ENCODE results near the gene INPP1.

The INPP1 gene

DNA sequence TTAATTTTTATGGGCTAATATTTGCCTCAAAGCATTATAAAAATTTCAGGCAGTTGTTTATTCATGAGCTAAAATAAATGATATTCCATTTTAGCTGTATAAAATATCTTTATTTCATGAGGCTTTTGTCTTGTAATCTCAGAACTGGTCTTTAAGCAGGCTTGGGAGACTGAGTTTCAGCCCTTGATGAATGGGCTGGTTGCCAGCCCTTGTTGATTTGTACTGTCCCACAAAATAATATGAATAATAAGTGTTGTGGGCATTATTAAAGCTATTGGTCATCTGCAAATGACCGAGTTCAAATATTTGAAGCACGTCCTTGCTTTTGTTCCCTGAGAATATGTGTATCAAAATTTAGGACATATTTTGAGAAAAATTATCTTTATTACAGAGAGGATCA is 18.2 kb downstream of the INPP1 start:
- no peak for DNase-seq (ENCODE audit: low read depth)

DNA sequence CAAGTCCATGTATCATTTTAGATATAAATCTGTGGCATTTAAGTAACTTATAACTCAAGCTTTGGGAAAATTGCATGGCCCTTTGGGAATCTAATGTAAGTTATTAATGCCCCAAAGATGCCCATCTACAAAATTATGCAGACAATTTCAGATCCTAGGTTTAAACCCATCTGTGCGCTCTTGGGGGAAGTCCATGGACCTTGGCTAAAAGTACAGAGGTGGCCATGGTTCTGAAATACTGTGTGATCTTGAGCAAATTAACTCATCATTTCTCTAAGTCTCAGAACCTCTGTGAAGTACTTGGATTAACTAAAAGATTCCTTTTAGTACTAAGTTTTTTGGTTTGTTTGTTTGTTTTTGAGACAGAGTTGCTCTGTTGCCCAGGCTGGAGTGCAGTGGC is 19.5 kb downstream of the INPP1 start:
- no peak for DNase-seq (ENCODE audit: low read depth)

DNA sequence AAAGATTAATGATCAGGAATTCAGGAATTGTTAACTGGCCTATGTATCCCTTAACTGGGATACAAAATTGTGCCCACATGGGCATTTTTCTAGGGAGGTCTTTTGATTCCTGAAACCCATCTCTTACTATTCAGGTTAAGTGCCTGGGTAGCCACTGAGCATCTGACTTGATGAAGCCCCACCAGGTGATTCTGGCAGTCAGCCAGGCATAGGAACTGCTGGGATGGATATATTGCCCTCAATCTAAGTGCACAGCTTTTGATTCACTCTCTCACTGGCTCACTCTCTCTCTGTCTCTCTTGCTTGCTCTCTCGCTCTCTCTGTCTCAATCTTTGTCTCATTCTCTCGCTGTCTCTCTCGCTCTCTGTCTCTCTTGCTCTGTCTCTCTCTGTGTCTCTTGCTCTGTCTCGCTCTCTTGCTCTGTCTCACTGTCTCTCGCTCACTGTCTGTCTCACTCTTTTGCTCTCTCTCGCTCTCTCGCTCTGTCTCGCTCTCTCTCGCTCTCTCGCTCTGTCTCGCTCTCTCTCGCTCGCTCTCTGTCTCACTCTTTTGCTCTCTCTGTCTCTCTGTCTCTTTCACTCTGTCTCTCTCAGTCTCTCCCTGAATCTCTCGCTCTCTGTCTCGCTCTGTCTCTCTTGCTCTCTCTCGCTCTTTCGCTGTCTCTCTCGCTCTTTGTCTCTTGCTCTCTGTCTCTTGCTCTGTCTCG is 22.3 kb downstream of the INPP1 start:
- DNase-seq (ENCODE audit: low read depth), result no peak

DNA sequence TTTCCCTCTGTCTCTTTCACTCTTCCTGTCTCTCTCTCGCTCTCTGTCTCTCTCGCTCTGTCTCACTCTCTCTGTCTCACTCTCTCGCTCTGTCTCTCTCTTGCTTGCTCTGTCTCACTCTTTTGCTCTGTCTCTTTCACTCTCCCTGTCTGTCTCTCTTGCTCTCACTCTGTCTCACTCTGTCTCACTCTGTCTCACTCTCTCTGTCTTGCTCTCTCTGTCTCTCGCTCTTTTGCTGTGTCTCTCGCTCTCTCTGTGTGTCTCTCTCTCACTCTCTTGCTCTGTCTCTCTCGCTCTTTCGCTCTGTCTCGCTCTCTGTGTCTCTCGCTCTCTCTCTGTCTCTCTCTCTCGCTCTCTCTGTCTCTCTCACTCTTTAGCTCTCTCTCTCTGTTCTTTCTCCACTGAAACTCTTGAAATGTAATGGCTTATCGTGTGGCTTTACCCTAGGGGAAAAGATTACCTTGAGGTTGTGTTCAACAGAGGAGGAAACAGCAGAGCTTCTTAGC is 22.9 kb downstream of the INPP1 start:
- DNase-seq (ENCODE audit: low read depth), result no peak

DNA sequence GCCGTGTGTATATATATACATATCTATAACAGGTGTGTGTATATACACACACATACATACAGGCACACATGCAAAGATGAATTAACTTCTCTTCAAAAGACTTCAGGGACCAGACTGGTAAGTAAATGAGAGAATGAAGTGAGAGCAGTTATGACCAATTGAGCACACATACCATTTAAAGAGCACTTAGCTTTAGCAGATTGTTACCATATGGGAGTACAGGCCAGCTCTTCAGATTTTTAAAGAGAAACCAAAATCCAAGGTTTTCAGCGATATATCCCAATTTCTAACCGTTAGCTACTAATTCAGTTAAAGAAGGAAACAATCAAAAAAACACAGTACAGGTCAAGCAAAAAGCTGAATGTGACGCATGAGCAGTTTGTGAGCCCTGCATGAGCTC is 23.7 kb downstream of the INPP1 start:
- no peak for DNase-seq (ENCODE audit: low read depth)

DNA sequence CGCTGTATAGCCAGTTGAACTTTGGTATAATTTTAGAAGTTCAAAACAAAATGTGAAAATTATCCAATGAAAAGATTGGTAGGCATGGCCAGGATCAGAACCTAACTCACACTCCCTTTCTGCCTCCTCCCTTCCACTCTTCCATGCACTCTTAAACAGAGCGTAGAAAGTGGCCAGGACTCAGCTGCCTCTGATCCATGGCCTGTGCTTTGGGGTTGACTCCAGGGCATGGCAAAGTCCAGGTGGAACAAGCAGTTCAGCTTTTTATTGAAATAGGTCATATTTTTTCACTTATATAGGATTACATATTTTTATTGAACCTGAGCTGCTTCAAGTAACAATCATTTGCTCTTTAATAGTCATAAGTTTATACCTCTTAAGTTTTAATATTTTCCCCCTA is 26.2 kb downstream of the INPP1 start:
- no peak for DNase-seq (ENCODE audit: low read depth)

DNA sequence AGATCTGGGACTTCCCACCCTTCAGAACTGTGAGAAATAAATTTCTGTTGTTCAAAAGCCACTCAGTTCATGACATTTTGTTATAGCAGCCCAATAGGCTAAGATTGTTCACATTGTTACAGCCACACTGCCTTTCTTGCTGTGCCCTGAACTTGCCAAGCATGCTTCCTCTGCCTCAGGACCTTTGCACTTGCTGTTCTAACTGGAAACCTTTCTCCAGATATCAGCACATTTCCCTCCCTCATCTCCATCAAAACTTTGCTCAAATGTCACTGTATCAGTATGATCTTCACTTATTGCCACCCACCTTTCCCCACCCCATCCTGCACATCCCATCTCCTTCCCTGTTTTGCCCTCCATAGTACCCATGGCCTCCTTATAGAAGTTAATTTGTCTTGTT is 32.7 kb downstream of the INPP1 start:
- DNase-seq (ENCODE audit: low read depth), result no peak

DNA sequence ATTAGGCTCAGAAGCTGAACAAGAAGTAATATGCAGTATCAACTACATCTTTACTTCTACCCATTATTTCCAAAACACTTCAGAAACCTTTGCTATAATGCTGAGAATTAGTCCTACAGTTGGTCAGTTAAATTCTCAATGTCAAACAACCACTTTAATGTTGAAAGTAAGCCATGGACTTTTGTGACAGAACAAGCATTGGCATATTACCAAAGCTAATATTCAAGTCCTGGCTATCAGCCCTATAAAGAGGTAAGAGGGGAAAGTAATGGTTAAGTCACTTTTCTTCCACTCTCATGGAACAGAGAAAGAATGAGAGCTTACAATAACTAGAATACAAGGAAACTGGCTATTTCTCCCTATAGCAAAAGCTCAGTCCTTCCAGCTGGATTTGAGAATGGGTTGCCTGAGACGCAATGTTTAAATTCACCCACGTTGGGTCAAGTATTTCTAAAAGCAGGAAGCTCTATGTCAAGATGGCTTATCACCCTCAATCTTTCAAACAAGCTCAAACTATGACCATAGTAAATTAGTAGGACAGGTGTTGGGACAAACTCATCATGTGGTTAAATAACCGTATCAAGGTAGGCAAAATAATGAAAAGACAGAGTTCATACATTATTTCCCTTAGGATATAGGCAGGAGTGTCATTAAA is 33.3 kb downstream of the INPP1 start:
- no peak for DNase-seq (ENCODE audit: low read depth)

DNA sequence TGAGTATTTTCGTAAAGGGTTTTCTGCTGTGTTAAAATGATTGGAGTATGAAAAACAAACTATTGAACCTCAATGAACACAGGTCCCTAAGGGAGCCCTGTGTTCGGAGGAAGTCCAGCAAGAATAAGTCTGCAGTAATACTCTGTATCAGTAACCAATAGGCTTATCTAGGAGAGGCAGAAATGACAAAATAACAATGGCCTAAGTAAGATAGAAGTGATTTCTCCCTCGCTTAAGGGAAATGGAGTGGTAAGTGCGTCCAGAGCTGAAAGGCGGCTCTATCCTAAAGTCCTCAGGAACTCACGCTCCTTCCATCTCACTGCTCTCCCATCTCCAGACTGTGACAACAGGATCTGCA is 35.5 kb downstream of the INPP1 start:
- no peak for DNase-seq (ENCODE audit: low read depth)

DNA sequence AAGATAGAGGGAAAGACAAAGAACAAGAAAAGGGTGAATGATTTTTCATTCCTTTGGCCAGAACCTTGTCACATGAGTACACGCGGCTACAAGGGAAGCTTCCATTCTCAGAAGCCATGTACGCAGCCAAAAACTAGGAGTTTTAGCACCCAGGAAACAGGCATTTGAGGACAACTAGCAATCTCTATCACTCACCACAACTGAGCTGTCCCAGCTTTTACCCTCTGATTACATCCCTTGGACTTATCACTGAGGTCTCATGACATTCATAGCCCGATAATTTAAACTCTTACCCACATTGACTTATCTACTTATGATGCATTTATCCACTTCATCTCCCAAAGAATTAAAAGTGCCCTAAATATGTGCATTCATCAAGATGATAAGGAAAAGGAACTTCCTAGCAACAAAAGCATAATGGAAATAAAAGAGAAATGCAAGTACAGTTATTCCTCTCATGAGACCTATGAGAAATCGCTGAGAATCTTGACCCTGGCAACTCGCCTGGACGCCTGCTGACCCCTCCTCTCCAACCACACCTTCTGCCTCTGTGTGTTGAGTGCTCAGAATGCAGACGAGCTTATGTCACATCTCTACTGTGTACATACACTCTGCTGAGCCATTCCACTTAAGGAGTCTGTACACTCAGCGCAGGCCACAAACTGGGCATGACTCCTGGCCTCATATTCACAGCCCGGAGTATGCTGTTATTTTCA is 36.0 kb downstream of the INPP1 start:
- DNase-seq (ENCODE audit: low read depth), result peak; percentile 59

DNA sequence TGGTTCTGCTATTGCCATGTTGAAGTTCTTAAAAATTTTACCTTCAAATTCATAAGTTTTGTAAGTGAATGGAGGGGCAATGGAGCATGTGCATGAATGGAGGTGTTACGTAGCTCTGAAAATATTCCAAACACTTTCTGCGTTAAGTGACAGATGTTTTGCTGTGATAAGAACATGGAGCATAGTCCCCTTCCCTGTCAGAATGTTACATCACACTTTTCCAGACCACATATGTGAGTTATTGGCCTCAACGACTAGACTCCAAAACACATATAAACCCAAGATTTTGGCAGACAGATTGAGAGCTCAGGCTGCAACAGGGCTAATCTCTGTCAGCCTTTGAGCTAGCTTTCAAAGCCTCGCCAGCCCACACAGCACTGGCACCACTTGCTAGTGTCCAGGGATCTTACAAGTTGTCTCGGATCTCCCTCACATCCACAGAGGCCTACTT is 37.6 kb downstream of the INPP1 start:
- no peak for DNase-seq (ENCODE audit: low read depth)

DNA sequence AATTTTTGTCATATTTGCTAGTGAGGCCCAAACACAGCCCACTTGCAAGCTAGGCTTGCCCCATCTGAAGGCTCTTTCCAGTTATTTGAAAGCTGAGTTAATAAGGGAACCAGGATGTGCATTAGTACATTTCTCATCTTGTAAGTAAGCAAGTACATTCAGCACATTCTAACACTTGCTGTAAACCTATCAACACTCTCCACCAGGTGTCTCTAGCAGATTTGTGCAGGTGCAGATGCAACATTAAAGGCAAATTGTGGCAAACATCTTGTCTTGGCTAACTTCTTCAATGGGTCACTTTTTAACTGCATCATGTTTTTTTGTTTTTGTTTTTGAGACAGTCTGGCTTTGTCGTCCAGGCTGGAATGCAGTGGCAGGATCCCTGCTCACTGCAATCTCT is 39.5 kb downstream of the INPP1 start:
- DNase-seq (ENCODE audit: low read depth), result no peak

DNA sequence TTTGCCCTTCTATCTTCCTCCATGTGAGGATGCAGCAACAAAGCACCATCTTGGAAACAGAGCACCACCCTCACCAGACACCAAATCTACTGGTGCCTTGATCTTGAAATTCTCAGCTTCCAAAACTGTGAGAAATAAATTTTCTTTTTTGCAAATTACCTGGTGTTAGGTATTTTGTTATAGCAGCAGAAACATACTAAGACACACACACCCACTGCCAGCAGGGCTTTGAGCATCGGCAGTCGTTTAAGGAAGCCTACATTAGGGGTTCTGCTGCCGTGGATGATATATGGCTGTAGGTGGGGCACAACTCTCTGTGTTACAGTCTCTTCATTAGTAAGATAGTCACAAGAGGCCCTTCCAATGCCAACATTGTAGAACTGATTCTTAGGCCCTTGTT is 44.0 kb downstream of the INPP1 start:
- no peak for DNase-seq (ENCODE audit: low read depth)

DNA sequence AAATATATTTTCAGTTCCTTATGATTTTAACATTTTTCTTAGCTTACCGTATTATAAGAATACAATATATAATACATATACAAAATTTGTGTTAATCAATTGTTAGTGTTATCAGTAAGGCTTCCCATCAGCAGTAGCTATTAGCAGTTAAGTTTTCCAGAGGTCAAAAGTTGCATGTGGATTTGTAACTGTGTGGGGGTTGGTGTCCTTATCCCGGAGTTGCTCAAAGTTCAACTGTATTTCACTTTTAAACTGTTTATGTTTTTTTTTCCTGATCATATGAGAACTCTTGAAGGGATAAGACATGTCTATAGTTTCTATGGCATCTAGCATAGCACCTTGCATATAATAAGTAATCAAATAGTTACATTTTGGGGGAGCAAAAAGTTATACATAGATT is 52.9 kb downstream of the INPP1 start:
- DNase-seq (ENCODE audit: low read depth), result no peak

DNA sequence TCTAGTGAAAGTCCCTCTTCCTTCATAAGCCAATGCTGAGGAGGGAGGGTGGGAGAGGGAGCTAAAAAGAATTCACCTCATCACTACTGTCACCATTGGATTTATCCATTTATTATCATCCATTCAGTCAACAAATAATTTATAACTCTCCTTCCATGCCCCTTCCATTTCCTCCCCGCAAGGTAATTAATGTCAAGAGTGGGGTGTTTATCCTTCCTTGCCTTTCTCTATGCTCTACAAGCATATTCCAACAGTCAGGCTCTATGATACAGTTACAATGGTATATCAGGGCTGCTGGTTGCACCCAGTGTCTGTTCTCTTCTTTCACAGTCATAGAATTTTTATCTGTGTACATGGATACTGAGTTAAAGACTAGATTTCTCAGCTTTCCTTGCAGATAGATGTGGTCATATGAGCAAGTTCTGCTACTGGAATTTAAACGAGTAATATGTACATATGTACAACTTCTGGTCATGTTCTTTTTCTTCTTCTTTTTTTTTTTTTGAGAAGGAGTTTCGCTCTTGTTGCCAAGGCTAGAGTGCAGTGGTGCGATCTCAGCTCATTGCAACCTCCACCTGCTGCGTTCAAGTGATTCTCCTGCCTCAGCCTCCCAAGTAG is 59.7 kb downstream of the INPP1 start:
- no peak for DNase-seq (ENCODE audit: low read depth)

DNA sequence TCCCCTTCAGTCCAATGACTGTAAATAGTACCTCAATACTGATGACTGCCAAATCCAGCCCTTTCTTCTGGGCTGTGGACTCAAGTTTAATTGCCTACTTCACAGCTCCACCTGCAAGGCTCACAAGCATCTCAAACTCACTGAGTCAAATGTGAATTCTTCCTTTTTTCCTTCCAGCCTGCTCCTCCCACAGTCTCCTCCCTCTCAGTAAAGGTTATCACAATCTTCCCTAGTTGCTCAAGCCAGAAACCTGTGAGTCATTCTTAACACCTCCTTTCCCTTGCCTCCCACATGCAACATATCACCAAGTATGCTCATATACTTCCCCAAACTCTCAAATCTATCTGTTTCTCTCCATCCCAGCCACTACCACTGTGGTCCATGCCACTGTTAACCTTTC is 61.1 kb downstream of the INPP1 start:
- DNase-seq (ENCODE audit: low read depth), result no peak

DNA sequence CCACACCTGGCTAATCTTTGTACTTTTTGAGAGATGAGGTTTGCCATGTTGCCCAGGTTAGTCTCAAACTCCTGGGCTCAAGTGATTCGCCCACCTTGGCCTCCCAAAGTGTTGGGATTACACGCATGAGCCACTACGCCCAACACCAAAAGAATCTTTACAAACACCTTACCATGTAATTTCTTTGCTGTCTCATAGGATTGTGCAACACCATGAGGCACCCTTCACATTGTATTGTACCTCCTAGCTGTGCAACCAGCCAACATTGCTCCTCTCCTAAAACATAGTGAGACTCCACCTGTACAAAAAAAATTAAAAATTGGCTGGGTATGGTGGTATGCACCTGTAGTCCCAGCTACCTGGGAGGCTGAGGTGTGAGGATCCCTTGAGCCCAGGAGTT is 61.7 kb downstream of the INPP1 start:
- DNase-seq (ENCODE audit: low read depth), result no peak

DNA sequence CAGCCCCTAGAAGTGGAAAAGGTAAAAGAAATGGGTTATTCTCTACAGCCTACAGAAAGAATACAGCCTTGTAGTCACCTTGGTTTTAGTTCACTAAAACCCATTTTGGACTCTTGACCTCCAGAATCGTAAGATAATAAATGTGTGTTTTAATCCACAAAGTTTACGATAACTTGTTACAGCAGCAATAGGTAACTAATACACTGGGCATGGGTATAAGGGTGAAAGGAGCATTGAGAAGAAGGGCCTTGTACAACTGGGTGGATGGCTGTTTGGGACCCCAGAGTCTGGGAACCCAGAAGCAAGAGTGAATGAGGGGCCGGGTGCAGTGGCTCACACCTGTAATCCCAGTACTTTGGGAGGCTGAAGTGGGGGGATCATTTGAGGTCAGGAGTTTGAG is 62.6 kb downstream of the INPP1 start:
- no peak for DNase-seq (ENCODE audit: low read depth)

DNA sequence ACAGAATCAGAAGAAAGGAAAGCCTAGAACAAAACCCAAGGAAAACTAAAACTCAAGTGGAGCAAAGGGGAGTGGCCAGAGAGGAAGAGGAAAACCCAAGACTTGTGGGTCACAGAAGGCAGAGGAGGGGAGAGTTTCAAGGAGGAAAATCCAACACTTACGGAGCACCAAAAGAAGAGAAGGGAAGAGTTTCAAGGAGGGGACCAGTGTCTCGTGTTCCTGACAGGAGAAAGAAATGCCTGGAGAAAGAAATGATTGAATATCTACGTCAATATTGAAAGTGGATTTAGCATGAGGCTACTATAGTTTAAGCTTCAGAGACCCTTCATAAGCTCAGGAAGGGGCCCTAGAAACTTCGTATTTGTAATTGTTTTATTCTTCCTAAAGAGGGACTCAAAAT is 63.4 kb downstream of the INPP1 start:
- DNase-seq (ENCODE audit: low read depth), result no peak

DNA sequence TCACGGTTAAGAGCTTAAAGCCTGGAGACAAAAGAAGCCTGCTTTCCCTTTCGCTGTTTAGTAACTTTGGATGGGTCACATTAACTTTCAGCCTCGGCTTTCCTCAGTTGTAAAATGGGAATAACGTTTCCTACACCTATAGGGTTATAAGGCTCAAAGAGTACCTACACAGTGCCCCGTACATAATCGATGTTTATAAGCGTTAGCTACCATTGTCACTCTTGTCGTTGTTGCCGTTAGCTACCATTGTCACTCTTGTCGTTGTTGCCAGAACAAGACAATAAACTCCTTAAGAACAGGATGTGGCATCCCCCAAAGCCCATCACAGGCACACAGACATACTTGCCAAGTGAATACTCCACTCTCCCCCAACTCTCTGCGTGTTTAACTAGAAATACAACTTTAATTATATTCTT is 63.9 kb downstream of the INPP1 start:
- no peak for DNase-seq (ENCODE audit: low read depth)

DNA sequence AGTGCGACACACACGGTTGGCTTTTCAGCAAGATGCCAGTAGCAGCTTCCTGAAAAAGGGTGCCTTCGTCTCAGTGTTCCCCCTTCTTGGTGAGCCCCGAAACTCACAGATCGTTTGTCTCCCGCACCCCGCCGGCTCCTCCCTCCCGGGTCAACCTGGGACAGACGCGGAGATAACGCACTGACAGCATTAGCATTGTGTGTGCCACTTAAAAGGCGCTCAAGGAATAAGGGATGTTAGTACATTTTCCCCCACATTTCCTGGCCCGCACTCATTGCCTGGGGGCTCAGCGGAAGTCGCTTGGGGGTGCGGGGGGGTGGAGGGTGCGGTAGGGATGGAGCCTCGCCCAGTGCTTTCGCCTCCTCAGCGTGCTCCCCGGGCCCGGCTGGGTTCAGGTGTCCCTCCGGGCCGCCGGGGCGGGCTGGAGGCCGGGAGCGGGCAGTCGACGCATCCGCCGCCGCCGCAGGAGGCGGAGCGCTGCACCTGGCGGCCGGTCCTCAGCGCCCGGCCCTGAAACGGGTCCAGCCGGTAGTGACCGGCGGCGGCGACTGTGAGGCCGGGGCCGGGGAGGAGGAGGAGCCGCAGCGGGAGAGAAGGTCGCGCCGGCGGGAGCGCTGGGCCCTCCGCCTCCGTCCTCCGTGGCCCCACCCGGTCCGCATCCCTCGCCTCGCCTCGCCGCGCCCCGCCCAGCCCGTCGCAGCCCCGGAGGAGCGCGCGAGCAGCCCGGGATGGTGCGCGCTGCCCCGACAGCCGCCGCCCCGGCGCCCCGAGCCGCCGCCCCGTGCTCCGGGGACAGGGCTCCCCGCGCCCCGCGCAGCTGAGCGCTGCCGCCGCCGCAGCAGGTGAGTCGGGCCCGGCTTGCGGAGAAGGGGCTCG is 64.5 kb downstream of the INPP1 start, which contains the start of gene MFSD6:
Gene MFSD6, plus strand, starts transcription at position 694 of the 876 bp plus-strand sequence. CDS start 27,675 bp downstream, outside the sequence.
- no peak for DNase-seq (ENCODE audit: low read depth)
